GM18951 (cell line): ENCODE results near the gene SIGLEC15.
"Not testable (repeated sequence)": the region's sequence is repeated elsewhere in the genome, so short reads cannot be mapped to it uniquely, and the experiment has no call there.

Source experiments
- POLR2A ChIP-seq: IDR thresholded peaks from 4 replicates; pipeline ENCODE4 v1.6.1; 2011; ENCODE audit warnings: mild to moderate bottlenecking; ENCODE audit not compliant: insufficient read length, insufficient read depth; ENCODE audit errors: extremely low read depth
- in situ Hi-C: fragments of 300-500 bp; cut with MboI; formaldehyde crosslinking; loops from one replicate; pipeline ENCODE4 v1.12.0; 2022; ENCODE audit warnings: low sequenced_read_pairs, mixed read lengths, inconsistent platforms; ENCODE audit not compliant: unreplicated experiment

The SIGLEC15 gene

DNA sequence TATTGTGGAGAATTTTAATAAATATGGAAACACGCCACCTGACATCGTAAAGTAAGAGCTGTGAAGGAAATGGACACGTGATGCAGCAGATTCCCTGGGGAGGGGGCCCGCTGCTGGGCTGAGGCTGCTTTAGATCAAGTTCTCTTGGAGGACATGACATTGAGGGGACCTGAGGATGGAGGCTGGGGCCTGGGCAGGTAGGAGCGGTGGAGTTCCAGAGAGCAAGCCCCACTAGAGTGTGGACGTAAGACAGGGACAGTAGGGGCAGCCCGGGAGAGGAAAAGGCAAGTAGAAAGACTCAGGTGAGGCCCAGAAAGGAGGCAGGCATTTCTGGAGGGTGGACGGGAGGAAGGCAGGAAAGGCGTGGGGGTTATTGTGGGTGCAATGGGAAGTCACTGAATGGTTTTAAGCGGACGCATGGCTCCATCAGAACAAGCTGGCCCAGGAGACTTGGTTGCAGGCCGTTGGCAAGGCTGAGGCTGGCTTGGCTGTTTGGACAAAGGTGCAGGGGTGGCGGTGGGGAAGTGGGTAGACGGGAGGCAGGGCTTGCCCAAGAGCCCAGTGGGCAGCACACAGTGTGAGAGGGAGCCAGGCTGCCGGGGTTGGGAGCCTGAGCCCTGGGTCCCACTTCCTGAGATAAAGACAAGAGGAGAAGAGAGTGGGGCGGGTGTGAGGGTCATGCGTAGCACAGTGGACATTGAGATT, 15.7 kb downstream of the SIGLEC15 start:
- in situ Hi-C loops, result no loop called here
- no peak for TF ChIP-seq POLR2A

DNA sequence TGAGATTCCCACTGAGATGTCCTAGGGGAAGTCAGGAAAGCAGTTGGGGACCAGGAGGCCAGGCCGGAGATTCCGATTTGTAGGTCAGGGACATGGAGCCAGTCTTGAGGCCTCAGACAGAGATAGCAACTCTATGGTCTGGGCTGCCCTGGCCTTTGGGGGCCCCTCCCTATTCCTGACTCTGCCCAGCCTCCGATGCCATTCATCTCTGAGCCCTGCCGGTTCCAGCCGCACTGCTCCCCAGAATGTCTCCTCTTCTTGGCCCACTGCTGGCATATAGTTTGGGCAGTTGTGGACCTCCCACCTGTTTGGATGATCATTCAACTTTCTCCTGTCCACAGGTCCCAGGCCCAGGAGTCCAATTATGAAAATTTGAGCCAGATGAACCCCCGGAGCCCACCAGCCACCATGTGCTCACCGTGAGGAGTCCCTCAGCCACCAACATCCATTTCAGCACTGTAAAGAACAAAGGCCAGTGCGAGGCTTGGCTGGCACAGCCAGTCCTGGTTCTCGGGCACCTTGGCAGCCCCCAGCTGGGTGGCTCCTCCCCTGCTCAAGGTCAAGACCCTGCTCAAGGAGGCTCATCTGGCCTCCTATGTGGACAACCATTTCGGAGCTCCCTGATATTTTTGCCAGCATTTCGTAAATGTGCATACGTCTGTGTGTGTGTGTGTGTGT, 16.4 kb downstream of the SIGLEC15 start:
- in situ Hi-C loops, result no loop called here
- TF ChIP-seq POLR2A, result no peak

DNA sequence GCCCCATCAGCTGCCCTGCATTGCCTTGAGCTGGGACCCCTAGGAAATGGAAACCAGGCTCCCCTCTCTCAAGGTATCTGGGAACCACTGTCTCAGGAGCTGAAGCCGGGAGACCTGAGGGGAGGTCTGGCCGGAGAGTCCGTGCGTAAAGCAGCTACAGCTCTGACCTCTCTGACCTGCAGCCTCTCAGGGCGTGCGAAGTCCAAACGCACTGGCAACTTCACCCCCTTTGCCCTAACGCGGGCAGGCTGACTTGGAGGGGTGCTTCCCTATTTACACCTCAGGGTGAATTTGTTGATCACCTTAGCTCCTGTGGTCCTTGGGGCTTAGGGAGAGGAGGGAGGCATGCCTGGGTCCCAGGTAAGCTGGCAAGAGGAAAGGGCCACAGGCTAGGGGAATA, 17.5 kb downstream of the SIGLEC15 start:
- in situ Hi-C loops, result no loop called here
- no peak for TF ChIP-seq POLR2A

DNA sequence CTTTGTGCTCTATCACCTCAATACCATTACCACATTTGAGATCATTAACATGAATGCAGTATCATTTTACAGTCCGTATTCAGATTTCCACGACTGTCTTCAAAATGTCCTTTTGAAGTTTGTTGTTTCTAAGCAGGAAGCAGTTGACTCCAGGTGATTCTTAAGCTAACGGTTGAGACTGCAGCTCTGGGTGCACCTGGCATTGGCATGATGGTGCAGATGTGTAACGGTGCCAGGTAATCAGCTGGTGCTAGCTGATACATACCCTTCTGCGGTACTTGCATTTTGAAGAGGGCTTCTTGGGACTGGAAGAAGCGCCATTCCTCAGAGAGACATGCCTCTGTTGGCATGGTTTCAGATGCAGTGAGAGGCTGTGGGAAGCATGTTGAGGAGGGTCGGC, 19.5 kb downstream of the SIGLEC15 start:
- TF ChIP-seq POLR2A, result no peak
- in situ Hi-C loops, result no loop called here

DNA sequence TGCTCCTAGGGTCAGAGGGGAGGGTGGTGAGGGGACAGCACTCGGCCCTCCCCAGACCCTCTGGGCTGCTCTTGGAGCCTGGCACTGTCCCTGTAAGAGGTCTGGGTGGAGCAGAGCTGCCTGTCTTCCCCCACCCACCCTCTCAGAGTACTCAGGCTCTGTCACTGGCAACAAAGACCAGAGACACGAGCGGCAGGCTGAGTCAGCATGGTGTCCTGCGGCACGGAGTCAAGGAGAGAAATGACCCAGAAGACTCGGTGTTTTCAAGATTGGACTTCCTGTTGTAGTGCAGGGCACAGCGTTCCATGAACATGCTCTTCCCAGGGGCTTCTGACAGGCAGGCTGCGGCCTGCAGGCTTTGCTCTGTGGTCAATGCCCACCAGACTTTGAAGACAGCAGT, 19.9 kb downstream of the SIGLEC15 start:
- no peak for TF ChIP-seq POLR2A
- in situ Hi-C loops, result no loop called here

DNA sequence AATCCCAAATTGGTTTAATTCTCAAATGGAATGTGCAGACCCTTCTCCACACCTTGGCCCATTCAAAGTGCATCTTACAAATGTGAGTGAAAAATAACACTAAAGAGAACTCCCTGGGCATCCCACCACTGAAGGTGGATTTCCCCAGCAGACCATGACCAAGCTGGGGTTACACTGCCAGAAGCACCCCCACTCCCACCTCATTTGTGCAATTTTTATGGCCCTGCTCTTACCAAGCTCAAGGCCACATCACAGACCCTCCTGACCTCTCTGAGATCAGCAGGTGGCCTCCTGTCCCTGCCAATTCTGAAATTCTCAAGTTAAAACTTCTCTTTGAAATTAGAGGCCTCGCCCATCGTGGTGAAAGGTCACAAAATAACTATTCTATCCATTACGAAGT, 21.6 kb downstream of the SIGLEC15 start:
- TF ChIP-seq POLR2A, result no peak
- in situ Hi-C loops, result no loop called here

DNA sequence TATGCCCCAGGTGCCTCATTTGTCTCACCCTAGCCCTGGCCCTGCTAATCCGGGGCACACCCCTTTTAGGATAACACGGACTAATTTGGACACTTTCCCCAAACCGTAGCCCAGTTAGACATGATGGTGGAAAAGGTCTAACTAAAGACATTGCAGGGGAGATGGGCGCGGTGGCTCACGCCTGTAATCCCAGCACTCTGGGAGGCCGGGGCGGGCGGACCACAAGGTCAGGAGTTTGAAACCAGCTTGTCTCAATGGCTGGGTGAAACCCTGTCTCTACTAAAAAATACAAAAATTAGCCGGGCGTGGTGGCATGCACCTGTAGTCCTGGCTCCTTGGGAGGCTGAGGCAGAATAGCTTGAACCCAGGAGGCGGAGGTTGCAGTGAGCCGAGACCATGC, 23.2 kb downstream of the SIGLEC15 start:
- in situ Hi-C loops, result not testable (repeated sequence)

DNA sequence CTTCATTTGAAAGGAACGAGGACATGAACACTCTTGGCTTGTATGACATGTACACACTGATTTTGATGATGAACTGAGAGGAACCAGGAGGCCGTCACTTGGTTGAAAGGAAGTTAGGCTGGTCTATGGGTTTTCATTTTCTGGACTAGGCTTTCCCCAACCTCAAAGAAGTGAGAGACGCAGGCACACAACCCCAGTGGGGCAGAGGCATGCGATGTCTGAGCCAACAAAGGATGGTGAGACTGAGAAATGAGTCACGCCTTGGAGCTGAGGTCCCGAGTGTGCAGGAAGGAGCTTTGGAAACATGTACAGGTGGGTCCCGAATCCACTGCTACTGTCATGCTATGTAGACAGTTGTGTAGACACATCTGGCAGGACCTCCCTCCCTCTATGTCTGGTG, 24.1 kb downstream of the SIGLEC15 start:
- in situ Hi-C loops, result no loop called here
- no peak for TF ChIP-seq POLR2A

DNA sequence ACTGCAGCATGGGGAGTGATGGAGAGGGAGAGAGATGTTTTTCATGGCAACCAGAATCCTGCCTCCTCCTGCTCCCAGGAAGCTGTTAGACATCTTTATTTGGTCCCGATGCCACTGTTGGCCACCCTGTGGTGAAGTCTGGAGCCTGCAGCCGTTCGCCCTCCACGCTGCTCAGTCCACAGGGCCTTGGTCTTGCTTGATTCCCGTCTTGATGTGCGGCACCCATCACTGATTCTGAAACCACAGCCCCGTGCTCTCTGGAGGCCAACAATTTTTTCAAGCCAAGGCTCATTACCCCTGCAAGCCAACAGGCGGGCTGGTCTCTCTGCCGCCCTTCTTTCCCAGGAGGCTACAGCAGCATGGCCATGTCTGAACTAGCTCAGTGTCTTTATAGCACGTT, 24.5 kb downstream of the SIGLEC15 start:
- in situ Hi-C loops, result no loop called here
- no peak for TF ChIP-seq POLR2A

DNA sequence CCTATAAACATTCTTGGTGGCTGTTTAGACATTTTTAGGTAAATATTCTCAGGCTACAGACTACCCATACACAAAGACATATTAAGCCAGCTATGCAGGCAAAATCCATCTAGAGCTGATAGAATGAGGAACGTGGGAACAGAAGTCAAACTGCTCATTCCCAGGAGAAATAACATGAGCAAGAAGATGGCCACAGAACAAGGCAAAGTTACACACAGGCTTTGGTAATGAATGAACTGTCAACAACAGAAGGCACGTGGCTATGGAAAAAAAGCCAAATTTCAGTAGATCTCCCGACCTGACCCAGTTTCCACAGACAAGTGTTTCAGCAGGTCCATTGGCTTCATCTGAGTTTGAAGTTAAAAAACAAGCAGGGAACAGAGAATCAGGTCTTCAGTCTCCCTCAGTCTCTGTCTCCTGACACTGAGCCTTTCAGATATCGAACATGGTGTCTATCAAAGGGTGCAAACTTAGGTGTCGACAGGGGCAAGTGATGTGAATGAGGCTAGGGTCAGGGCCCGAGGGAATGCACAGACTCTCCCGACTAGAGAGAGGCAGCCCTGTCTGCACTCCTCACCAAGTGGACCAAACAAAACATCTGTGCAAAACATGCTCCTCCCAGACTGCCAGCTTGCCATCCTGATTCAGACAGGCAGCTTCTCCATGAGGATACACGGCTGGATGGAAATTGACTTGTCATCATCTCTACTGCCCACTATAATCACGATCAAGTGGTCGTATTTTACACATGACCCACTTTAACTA, 25.9 kb downstream of the SIGLEC15 start:
- no peak for TF ChIP-seq POLR2A
- in situ Hi-C loops, result no loop called here

DNA sequence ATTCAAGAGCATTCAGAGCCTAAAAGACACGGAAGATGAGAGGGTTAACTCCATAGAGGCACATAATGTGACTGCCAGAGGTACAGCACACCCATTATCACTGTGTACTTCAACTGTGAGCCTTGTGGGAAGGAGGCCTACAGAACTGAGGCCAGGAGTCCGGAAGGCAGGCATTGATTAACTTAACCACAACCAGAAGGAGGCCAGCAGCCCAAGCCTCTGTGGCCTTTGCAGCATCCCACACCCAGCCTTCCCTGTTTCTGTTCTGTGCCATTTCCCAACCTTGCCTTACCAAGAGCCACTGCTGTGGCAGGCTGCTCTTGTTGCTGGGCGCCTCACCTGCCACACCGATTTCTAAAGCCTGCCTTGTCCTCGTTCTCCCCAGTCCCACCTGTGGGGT, 27.2 kb downstream of the SIGLEC15 start:
- no peak for TF ChIP-seq POLR2A
- in situ Hi-C loops, result no loop called here

DNA sequence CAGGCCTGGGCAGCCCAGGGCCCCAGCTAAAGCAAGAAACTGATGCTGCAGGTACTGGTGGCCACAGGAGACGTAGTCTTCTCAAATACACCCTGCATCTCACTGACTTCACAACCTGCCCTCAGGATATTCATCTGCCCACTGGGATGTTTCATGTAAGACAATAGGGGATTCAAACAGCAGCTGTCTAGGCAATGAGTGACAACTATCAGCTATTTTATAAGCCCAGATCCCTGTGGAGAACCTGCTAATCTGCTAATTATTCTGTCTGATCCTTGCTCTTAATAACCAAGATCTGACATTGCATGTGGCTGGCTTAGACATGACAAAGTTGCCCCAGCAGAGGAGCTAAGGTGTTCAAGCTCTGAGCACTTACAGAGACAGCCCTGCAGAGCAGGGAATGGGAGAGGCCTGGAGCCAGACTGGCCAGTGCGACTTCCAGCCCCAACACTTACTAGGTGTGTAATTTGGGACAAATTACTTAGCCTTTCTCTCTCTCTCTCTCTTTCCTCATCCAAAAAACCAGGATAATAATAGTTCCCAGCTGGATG, 28.6 kb downstream of the SIGLEC15 start:
- no peak for TF ChIP-seq POLR2A
- in situ Hi-C loops, result no loop called here

DNA sequence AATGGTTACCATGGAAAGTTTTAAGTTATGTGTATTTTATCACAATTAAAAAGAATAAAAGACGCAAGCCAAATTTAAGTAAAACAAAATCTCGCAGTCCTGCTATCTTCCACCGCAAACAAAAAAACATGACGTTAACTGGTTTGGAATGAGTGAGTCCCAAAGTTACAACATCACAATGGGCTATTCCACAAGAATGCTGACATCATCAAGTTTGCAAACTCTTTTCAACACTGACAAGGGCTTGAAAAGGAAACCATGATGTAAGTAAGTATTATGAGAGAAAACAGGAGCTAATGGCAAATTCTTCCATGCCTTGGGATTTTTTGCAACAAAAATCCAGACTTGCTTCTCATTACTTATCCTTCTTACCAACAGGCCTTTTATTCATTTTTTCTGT, 31.1 kb downstream of the SIGLEC15 start:
- in situ Hi-C loops, result no loop called here

More for the DNA sequence above, 31.1 kb downstream of the SIGLEC15 start:
- no peak for TF ChIP-seq POLR2A
